Nephron progenitor cell (in vitro differentiated cells): ENCODE data around the gene SYNE3.

ENCODE experiments used
- DNase-seq: peaks from one replicate; pipeline ENCODE4 v3.0.0; 2021
- H3K27ac Mint-ChIP-seq: 2 replicates; pipeline ENCODE4 v1.8.0; 2021; ENCODE audit warnings: mild to moderate bottlenecking, moderate library complexity, mixed read lengths
- H3K27me3 Mint-ChIP-seq: 2 replicates; pipeline ENCODE4 v1.8.0; 2021; ENCODE audit warnings: mild to moderate bottlenecking, low read depth, mixed read lengths; ENCODE audit not compliant: poor library complexity
- H3K36me3 Mint-ChIP-seq: 2 replicates; pipeline ENCODE4 v1.8.0; 2021; ENCODE audit warnings: low read depth, mixed read lengths
- H3K4me1 Mint-ChIP-seq: 2 replicates; pipeline ENCODE4 v1.8.0; 2021; ENCODE audit warnings: mixed read lengths
- H3K4me3 Mint-ChIP-seq: 2 replicates; pipeline ENCODE4 v1.8.0; 2021; ENCODE audit warnings: mild to moderate bottlenecking, moderate library complexity, mixed read lengths
- H3K9me3 Mint-ChIP-seq: 2 replicates; pipeline ENCODE4 v1.8.0; 2021; ENCODE audit warnings: mild to moderate bottlenecking, moderate library complexity, mixed read lengths
- TF ChIP-seq, protein P1 (sequence below): fragments of 200-600 bp; sonication (generic); IDR thresholded peaks from 2 replicates; pipeline ENCODE4 v1.5.0; 2021; ENCODE audit warnings: antibody characterized with exemption

SYNE3 gene

DNA sequence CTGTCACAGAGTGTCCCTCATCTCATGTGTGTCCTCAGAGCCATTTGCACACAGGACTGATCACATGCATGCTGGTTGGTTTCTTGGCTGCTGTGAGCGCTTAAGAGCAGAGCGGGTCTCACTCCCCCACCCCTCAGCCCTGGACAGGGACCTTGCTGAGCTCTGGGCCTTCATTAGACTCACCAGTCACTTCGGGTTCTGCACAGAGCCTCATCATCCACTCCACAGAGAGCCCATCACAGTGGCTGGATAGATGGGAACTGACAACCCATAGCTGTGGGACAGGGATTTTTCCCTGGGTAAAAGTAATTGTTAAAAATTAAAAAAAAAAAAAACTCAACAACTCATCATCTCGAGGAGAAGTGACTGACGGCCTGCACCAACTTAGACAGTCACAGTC is 26.6 kb upstream of the SYNE3 start:
- peaks cover 16% of the 10 kb centered on the region for H3K4me1 Mint-ChIP-seq
- no peaks in the 10 kb centered on the region for H3K27me3 Mint-ChIP-seq
- H3K27ac Mint-ChIP-seq = no peak overlapping the region
- no peak overlapping the region for H3K4me3 Mint-ChIP-seq
- TF ChIP-seq, protein P1, sequence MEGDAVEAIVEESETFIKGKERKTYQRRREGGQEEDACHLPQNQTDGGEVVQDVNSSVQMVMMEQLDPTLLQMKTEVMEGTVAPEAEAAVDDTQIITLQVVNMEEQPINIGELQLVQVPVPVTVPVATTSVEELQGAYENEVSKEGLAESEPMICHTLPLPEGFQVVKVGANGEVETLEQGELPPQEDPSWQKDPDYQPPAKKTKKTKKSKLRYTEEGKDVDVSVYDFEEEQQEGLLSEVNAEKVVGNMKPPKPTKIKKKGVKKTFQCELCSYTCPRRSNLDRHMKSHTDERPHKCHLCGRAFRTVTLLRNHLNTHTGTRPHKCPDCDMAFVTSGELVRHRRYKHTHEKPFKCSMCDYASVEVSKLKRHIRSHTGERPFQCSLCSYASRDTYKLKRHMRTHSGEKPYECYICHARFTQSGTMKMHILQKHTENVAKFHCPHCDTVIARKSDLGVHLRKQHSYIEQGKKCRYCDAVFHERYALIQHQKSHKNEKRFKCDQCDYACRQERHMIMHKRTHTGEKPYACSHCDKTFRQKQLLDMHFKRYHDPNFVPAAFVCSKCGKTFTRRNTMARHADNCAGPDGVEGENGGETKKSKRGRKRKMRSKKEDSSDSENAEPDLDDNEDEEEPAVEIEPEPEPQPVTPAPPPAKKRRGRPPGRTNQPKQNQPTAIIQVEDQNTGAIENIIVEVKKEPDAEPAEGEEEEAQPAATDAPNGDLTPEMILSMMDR = no peak
- peaks cover 6% of the 10 kb centered on the region for H3K36me3 Mint-ChIP-seq
- no peaks in the 10 kb centered on the region for H3K9me3 Mint-ChIP-seq
- DNase-seq = no peak

DNA sequence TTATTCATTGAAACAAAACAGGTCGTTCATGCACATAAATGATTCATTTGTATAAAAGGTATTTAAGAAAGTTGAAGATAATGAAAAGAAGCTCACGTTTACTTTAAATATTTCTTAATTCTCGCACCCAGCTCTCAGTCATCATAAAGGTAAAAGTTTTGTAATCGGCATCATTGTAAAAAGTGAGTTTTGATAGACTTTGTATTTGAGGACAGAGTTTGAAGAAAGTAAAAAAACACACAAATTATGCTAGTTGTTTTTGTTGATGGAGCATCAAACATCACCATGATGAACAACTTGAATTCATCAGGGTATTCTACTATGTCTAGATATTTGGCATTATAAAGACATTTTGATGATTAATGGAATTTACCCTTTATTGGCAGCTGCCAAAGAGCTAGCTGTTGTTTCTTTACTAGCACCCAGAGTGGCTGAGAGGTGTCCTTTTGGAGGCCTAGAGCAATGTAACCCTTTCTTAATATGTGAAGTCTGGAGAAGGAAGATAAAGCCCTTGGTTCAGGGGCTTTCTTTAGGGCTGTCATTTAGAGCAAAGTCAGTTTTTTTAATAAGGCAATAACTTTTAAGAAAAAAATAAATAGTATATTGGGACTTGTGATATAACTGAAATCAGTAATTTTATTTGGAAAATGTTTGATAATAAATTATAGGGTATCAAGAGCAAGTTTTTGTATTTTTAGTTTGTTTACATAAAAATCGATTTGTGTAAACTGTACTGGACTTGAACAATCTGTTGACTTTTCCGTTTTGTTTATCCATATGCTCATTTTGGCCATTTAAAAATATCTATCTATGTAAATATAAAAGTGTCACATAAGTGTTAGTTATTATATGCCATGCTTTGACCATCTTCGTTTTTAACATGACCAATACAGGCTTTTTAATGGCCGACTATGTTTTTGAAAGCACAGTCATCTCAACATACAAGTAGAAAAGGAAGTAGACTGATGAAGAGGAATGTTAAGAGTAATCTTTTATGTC is 25.8 kb upstream of the SYNE3 start:
- no peaks in the 10 kb centered on the region for H3K9me3 Mint-ChIP-seq
- TF ChIP-seq, protein P1 = no peak
- peaks cover 4% of the 10 kb centered on the region for H3K36me3 Mint-ChIP-seq
- H3K27ac Mint-ChIP-seq = no peak overlapping the region
- no peak for DNase-seq
- H3K4me1 Mint-ChIP-seq = peaks cover 24% of the 10 kb centered on the region
- H3K4me3 Mint-ChIP-seq = no peak overlapping the region
- H3K27me3 Mint-ChIP-seq = no peaks in the 10 kb centered on the region

DNA sequence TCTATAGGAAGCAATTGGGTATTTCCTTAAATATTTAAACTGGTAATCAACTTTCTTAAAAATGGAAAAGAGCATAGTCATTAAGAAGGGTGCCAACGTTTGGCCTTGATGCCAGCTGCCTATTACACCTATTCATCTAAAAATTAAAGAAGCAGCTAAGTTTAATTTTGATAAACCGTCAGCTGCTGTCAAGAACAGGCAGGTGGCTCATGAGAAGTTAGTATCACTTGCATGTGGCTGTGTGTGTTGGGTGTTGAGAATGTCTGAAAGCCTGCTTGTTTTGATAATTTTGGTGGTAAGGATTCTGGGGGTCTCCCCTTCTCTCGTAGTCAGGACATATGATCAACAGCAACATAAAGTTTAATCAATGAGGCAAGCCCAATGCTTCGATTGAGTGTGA is 24.9 kb upstream of the SYNE3 start:
- Mint-ChIP-seq H3K27me3 (no peaks in the 10 kb centered on the region), H3K9me3 (no peaks in the 10 kb centered on the region), H3K4me3 (no peak overlapping the region), H3K36me3 (peaks cover 4% of the 10 kb centered on the region), H3K27ac (no peak overlapping the region), H3K4me1 (peaks cover 32% of the 10 kb centered on the region)
- DNase-seq = no peak
- TF ChIP-seq, protein P1 = no peak

DNA sequence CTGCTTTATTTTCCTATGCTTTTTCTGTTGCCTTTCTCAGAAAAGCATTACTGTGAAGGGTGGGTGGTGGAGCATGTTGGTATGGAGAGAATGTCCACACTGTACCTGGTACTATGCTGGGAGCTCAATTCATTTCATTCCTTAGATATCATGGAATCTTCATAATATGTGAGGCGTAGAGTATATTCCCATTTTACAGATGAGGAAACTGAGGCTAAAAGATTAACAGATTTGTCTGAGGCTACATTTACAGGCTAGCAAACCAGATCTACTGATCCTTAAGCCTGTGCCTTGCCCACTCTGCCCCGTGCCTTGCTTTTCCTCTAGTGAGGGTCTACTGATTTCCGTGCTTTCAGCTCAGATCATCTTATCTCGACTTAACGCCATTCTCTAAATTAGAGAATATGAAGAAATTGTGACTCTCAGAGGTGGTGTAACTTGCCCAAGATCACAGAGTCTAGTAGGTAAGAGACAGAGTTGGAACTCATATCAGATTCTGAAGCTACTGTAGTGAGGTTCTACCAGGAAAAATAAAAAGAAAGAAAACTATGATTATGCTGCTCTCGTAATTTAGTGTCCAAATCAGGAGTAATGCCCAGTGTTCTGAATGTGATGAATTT is 23.9 kb upstream of the SYNE3 start:
- Mint-ChIP-seq H3K4me3 (no peak overlapping the region), H3K4me1 (peaks cover 42% of the 10 kb centered on the region), H3K9me3 (no peaks in the 10 kb centered on the region), H3K27ac (no peak overlapping the region), H3K36me3 (peaks cover 4% of the 10 kb centered on the region), H3K27me3 (no peaks in the 10 kb centered on the region)
- no peak for DNase-seq
- TF ChIP-seq, protein P1 = no peak

DNA sequence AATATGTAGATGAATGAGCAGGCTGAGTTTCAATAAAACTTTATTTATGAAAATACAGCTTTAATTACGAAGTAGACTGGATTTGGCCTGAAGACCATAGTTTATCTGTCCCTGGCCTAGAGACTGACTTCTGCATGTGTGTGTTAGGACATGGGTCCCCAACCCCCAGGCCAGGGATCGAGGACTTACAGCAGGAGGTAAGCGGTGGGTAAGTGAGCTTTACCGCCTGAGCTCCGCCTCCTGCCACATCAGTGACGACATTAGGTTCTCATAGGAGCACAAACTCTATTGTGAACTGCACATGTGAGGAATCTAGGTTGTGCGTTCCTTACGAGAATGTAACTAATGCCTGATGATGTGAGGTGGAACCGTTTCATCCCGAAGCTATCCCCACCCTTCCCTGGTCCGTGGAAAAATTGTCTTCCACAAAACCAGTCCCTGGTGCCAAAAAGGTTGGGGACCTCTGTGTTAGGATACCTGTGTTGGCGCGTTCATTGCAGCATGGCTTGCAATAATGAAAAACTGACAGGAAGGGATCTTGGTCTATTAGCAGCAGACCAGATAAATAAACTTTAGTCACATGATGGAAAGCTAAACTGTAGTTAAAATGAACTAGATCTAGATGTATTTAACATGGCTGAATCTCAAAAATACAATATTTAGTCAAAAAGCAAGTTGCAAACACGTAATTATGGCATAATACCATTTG is 22.5 kb upstream of the SYNE3 start:
- no peak for DNase-seq
- H3K4me1 Mint-ChIP-seq = peaks cover 44% of the 10 kb centered on the region
- H3K9me3 Mint-ChIP-seq = no peaks in the 10 kb centered on the region
- H3K36me3 Mint-ChIP-seq = no peaks in the 10 kb centered on the region
- TF ChIP-seq, protein P1 = no peak
- H3K27me3 Mint-ChIP-seq = no peaks in the 10 kb centered on the region
- H3K27ac Mint-ChIP-seq = no peak overlapping the region
- no peak overlapping the region for H3K4me3 Mint-ChIP-seq
